GM12878 (cell line): ENCODE results near the gene KLHL8. TPM values are rescaled to one million over a fixed set of nuclear protein-coding genes. Genes with fewer than 3 reads are reported as not detected.

Experiments
- ATAC-seq: fragments of 200-7000 bp; cut with Tn5 transposase; 3 replicates; pipeline ENCODE4 v1.9.1; 2020; ENCODE audit warnings: mild to moderate bottlenecking, moderate library complexity
- BruUV-seq: library from RNA; stranded (reverse); fragments of 400-500 nt; replicated peaks from 2 replicates; lab custom pipeline; 2021; lab: Mats Ljungman, UMichigan
- CTCF ChIA-PET: fragments of 300-600 bp; sonication (Branson Sonifier 250); formaldehyde crosslinking; extraction: SDS; loops from one replicate; lab custom pipeline; 2021; ENCODE audit warnings: inconsistent platforms; lab: Yijun Ruan, JAX
- POLR2A ChIA-PET: fragments of 350-600 bp; formaldehyde crosslinking; extraction: SDS; loops from one replicate; lab custom pipeline; 2021; ENCODE audit warnings: inconsistent platforms; lab: Charles Lee
- RAD21 ChIA-PET: fragments of 300-600 bp; sonication (Branson Sonifier 250); formaldehyde crosslinking; loops from one replicate; lab custom pipeline; 2023; ENCODE audit warnings: antibody characterized with exemption; ENCODE audit not compliant: unreplicated experiment; lab: Charles Lee
- SMC1A ChIA-PET: fragments of 300-600 bp; sonication (Branson Sonifier 250); formaldehyde crosslinking; loops from one replicate; lab custom pipeline; 2023; ENCODE audit not compliant: unreplicated experiment, uncharacterized antibody; lab: Charles Lee
- DNase-seq: peaks from one replicate; pipeline ENCODE4 v3.0.0-alpha.2; 2011; ENCODE audit warnings: low read depth, low spot score
- FAIRE-seq: peaks from 3 replicates; lab custom pipeline; 2011; peaks lifted over from hg19 to GRCh38; lab: Jason Lieb, UNC
- H2AFZ ChIP-seq: 2 replicates; pipeline ENCODE4 v1.6.0; 2011; ENCODE audit warnings: low read depth, low read length, control low read depth; ENCODE audit not compliant: control insufficient read depth
- H3K27ac ChIP-seq: 2 replicates; pipeline ENCODE4 v1.5.1; 2011; ENCODE audit warnings: control low read depth; ENCODE audit not compliant: control insufficient read depth, insufficient read depth
- H3K27me3 ChIP-seq, 2 experiments: replicated peaks in 1 of 2; 2 replicates each; pipeline versions ENCODE4 v1.6.0 to v1.6.1; 2011; ENCODE audit warnings: low read length in 1 of 2; ENCODE audit not compliant: control insufficient read depth in 2 of 2, insufficient read depth in 2 of 2
- H3K36me3 ChIP-seq, 2 experiments: 2 replicates each; pipeline ENCODE4 v1.5.1; 2011; ENCODE audit warnings: low read length in 1 of 2; ENCODE audit not compliant: control insufficient read depth in 2 of 2, insufficient read depth in 2 of 2
- H3K4me1 ChIP-seq: 2 replicates; pipeline ENCODE4 v1.6.1; 2011; ENCODE audit warnings: mild to moderate bottlenecking, low read length, moderate library complexity, mixed read lengths; ENCODE audit not compliant: control insufficient read depth, insufficient read depth
- H3K4me2 ChIP-seq: 2 replicates; pipeline ENCODE4 v1.6.0; 2011; ENCODE audit warnings: control low read depth; ENCODE audit not compliant: control insufficient read depth, insufficient read depth
- H3K4me3 ChIP-seq: fragments of 200-600 bp; sonication (generic); 2 replicates; pipeline ENCODE4 v1.5.1; 2016
- H3K79me2 ChIP-seq: 2 replicates; pipeline ENCODE4 v1.6.0; 2011; ENCODE audit warnings: low read length; ENCODE audit not compliant: control insufficient read depth, insufficient read depth
- H3K9ac ChIP-seq: 2 replicates; pipeline ENCODE4 v1.8.0; 2011; ENCODE audit warnings: low read length, control low read depth, mixed read lengths; ENCODE audit not compliant: control insufficient read depth, insufficient read depth
- H3K9me3 ChIP-seq: replicated peaks from 3 replicates; pipeline ENCODE4 v1.5.1; 2011; ENCODE audit warnings: mild to moderate bottlenecking, low read length; ENCODE audit not compliant: control insufficient read depth, insufficient read depth
- H4K20me1 ChIP-seq: 2 replicates; pipeline ENCODE4 v1.6.0; 2011; ENCODE audit not compliant: control insufficient read depth, insufficient read depth
- CBFB ChIP-seq: IDR thresholded peaks from 2 replicates; pipeline ENCODE4 v1.6.1; 2016; ENCODE audit warnings: antibody characterized with exemption, low read depth
- ESRRA ChIP-seq: IDR thresholded peaks from 2 replicates; pipeline ENCODE4 v1.6.1; 2012; ENCODE audit warnings: mild to moderate bottlenecking, low read length, improper control_type of control experiment
- KAT2A ChIP-seq: conservative IDR thresholded peaks from 2 replicates; pipeline ENCODE4 v1.6.1; 2011; ENCODE audit warnings: low read depth, low read length; ENCODE audit not compliant: control insufficient read depth
- NR2F1 ChIP-seq: fragments of 450-650 bp; conservative IDR thresholded peaks from 2 replicates; pipeline ENCODE4 v1.6.1; 2017; ENCODE audit warnings: mild to moderate bottlenecking
- RELA ChIP-seq: fragments of 450-650 bp; IDR thresholded peaks from 2 replicates; pipeline ENCODE4 v1.8.0; 2014; ENCODE audit warnings: borderline replicate concordance; ENCODE audit not compliant: partially characterized antibody
- SMARCA5 ChIP-seq: fragments of 450-650 bp; IDR thresholded peaks from 2 replicates; pipeline ENCODE4 v1.6.1; 2017; ENCODE audit warnings: mild to moderate bottlenecking
- SPI1 ChIP-seq: IDR thresholded peaks from 2 replicates; pipeline ENCODE4 v1.6.1; 2011; ENCODE audit warnings: low read depth, mild to moderate bottlenecking, low read length, moderate library complexity, borderline replicate concordance; ENCODE audit not compliant: insufficient read depth
- YBX1 ChIP-seq: fragments of 450-650 bp; IDR thresholded peaks from 2 replicates; pipeline ENCODE4 v1.6.1; 2016; ENCODE audit warnings: antibody characterized with exemption
- ZNF207 ChIP-seq: fragments of 450-650 bp; IDR thresholded peaks from 2 replicates; pipeline ENCODE4 v1.6.1; 2014; ENCODE audit warnings: antibody characterized with exemption, mild to moderate bottlenecking, borderline replicate concordance
- ZZZ3 ChIP-seq: IDR thresholded peaks from 2 replicates; pipeline ENCODE4 v1.6.1; 2011; ENCODE audit warnings: low read depth; ENCODE audit not compliant: control insufficient read depth, insufficient read length
- WGBS: methylation state at CpG from one replicate; pipeline ENCODE4 v1.1.6; 2016; ENCODE audit warnings: low lambda C conversion rate; ENCODE audit not compliant: insufficient replicate concordance, insufficient coverage; ENCODE audit errors: missing lambda C conversion rate; 5-methylcytosine and 5-hydroxymethylcytosine counted together
- in situ Hi-C: fragments of 300-500 bp; cut with MboI; formaldehyde crosslinking; loops from 9 replicates; pipeline ENCODE4 v1.14.3; 2018; ENCODE audit warnings: mixed read lengths
- intact Hi-C: fragments of 100-400 bp; cut with micrococcal nuclease; formaldehyde crosslinking; loops from one replicate; pipeline ENCODE4 v1.14.2; 2022; ENCODE audit not compliant: unreplicated experiment
- polyA plus RNA-seq, 11 experiments: library from polyadenylated mRNA; depleted of rRNA in 4 of 11; unstranded in 6 of 11; stranded (reverse) in 5 of 11; fragments of >200 nt; fragmentation: Nextera tagmentation in 4 of 11; fragmentation: Illumina TruSeq in 1 of 11; extraction: Ambion mirVana in 4 of 11; extraction: Trizol in 1 of 11; gene quantifications; 1 replicate in 1 of 11; 2 replicates in 10 of 11; pipeline versions ENCODE4 v1.2.1 to v1.2.3, GENCODE V29; 2011 to 2016; ENCODE audit warnings: inconsistent platforms in 2 of 11, missing spikeins in 2 of 11, low read depth in 1 of 11
- total RNA-seq, 4 experiments: library from RNA; depleted of rRNA in 3 of 4; stranded (reverse); fragments of >200 nt in 3 of 4; fragmentation: Illumina TruSeq in 1 of 4; extraction: Trizol in 1 of 4; gene quantifications; 2 replicates each; pipeline versions ENCODE4 v1.2.1 to v1.2.3, GENCODE V29; 2013 to 2021
- TF ChIP-seq, protein P1 (sequence below): fragments of 450-650 bp; IDR thresholded peaks from 2 replicates; pipeline ENCODE4 v1.6.1; 2017; ENCODE audit warnings: mild to moderate bottlenecking, moderate library complexity
- TF ChIP-seq, protein P2 (sequence below): fragments of 450-650 bp; IDR thresholded peaks from 2 replicates; pipeline ENCODE4 v1.6.1; 2017; ENCODE audit warnings: borderline replicate concordance

The KLHL8 gene
- total and polyA plus RNA-seq, 10 of the 15 experiments (the other 5 are each of a cell fraction or from before 2014, with no cell fraction given): 4.5 to 13.1 (median 9.0) TPM

DNA sequence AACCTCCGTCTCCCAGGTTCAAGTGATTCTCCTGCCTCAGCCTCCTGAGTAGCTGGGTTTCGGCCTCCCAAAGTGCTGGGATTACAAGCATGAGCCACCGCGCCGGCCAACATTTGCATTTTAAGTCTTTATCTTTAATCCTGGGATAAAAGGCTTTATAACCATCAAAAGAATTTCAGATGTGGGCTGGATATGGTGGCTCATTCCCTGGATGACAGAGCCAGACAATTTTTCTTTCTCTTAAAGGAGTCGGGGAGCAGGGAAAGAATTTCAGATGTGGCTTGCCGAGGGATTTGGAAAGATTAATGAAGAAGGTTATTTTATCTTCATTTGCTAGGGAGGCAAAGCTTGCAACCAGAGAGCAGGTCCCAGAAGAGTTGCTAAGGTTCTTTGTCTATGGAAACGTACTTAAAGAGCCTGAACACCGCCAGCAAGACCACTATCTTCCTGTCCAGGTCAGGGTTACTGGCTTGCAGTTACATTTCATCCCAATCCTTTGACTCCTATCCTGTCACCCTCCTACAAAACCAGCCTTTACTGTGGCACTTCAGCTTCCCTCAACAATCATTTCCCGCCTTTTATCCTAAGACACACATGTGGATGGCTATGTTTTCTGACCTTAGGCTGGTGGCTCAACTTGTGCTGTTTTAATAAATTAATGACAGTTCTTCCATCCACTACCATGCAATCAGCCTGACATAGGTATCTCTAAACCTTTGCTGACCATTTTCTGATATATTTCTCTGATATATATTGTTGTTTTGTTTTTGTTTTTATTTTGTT, 3.9 kb upstream of the KLHL8 start:
- peaks cover 8% of the 10 kb centered on the region for H3K79me2 ChIP-seq
- TF ChIP-seq, protein P1, sequence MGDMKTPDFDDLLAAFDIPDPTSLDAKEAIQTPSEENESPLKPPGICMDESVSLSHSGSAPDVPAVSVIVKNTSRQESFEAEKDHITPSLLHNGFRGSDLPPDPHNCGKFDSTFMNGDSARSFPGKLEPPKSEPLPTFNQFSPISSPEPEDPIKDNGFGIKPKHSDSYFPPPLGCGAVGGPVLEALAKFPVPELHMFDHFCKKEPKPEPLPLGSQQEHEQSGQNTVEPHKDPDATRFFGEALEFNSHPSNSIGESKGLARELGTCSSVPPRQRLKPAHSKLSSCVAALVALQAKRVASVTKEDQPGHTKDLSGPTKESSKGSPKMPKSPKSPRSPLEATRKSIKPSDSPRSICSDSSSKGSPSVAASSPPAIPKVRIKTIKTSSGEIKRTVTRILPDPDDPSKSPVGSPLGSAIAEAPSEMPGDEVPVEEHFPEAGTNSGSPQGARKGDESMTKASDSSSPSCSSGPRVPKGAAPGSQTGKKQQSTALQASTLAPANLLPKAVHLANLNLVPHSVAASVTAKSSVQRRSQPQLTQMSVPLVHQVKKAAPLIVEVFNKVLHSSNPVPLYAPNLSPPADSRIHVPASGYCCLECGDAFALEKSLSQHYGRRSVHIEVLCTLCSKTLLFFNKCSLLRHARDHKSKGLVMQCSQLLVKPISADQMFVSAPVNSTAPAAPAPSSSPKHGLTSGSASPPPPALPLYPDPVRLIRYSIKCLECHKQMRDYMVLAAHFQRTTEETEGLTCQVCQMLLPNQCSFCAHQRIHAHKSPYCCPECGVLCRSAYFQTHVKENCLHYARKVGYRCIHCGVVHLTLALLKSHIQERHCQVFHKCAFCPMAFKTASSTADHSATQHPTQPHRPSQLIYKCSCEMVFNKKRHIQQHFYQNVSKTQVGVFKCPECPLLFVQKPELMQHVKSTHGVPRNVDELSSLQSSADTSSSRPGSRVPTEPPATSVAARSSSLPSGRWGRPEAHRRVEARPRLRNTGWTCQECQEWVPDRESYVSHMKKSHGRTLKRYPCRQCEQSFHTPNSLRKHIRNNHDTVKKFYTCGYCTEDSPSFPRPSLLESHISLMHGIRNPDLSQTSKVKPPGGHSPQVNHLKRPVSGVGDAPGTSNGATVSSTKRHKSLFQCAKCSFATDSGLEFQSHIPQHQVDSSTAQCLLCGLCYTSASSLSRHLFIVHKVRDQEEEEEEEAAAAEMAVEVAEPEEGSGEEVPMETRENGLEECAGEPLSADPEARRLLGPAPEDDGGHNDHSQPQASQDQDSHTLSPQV: no peak
- TF ChIP-seq, protein P2, sequence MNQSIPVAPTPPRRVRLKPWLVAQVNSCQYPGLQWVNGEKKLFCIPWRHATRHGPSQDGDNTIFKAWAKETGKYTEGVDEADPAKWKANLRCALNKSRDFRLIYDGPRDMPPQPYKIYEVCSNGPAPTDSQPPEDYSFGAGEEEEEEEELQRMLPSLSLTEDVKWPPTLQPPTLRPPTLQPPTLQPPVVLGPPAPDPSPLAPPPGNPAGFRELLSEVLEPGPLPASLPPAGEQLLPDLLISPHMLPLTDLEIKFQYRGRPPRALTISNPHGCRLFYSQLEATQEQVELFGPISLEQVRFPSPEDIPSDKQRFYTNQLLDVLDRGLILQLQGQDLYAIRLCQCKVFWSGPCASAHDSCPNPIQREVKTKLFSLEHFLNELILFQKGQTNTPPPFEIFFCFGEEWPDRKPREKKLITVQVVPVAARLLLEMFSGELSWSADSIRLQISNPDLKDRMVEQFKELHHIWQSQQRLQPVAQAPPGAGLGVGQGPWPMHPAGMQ: no peak
- TF ChIP-seq KAT2A (no peak), SMARCA5 (no peak), NR2F1 (no peak), RELA (no peak), ESRRA (no peak), ZNF207 (no peak), ZZZ3 (no peak), CBFB (no peak), SPI1 (no peak), YBX1 (no peak)
- no peaks in the 10 kb centered on the region; a peak in 1 of 4 replicates for H3K27me3 ChIP-seq
- in situ Hi-C loops (no loop called here), intact Hi-C loops (loop anchor here (5.0 kb wide), 1 partner anchor 217 kb away; no protein-coding TSS in a partner anchor)
- ChIA-PET CTCF (interaction anchor here (1.1 to 1.7 kb wide), 4 partner anchors 10 to 302 kb away, joined by 3 to 9 read pairs (median 4); no protein-coding TSS in a partner anchor), RAD21 (interaction anchor here (0.5 to 1.4 kb wide), 3 partner anchors 74 to 627 kb away, joined by 3 to 5 read pairs (median 4); no protein-coding TSS in a partner anchor), SMC1A (interaction anchor here (1.5 to 2.0 kb wide), 3 partner anchors 11 to 74 kb away, joined by 5 to 17 read pairs (median 13); no protein-coding TSS in a partner anchor), POLR2A (no interaction called here)
- FAIRE-seq (no peak), ATAC-seq (no peak), DNase-seq (no peak)
- no peak overlapping the region for H3K27ac ChIP-seq
- 75% methylated on average over 10 of the region's 10 CpGs for WGBS
- no peaks in the 10 kb centered on the region for H3K9me3 ChIP-seq
- BruUV-seq: no TSS peak
- H3K4me3 ChIP-seq: no peak overlapping the region
- no peaks in the 10 kb centered on the region for H4K20me1 ChIP-seq
- H3K36me3 ChIP-seq: no peaks in the 10 kb centered on the region
- H2AFZ ChIP-seq: no peak overlapping the region
- H3K9ac ChIP-seq: no peak overlapping the region
- no peak overlapping the region for H3K4me2 ChIP-seq
- no peaks in the 10 kb centered on the region for H3K4me1 ChIP-seq
